Prostate gland (tissue), 2 donors: ENCODE measurements around the gene IRF4.

Source experiments
- CTCF ChIP-seq, 4 experiments: fragments of 200-600 bp in 2 of 4; fragments of 450-650 bp in 2 of 4; sonication (generic) in 2 of 4; IDR thresholded peaks; 1 replicate in 3 of 4; 2 replicates in 1 of 4; pipeline ENCODE4 v1.5.1; 2016 to 2019; ENCODE audit warnings: antibody characterized with exemption in 4 of 4, mild to moderate bottlenecking in 2 of 4, moderate library complexity in 2 of 4
- POLR2A ChIP-seq: fragments of 450-650 bp; IDR thresholded peaks from one replicate; pipeline ENCODE4 v1.6.1; 2016; ENCODE audit warnings: antibody characterized with exemption, mild to moderate bottlenecking

- TF ChIP-seq CTCF (IDR thresholded peaks at IDR 0.05) (no peak), POLR2A (no peak)
These were observed 36.8 kb upstream of the IRF4 start for GRCh38 chr6:354631-355280.
